H1 (cell line): ENCODE data around the gene ARHGAP15. TPM values are rescaled to one million over a fixed set of nuclear protein-coding genes. Genes with fewer than 3 reads are reported as not detected.
A peak's percentile ranks its signal among the peaks of the same experiment; 100 is the strongest.

Source experiments
- CTCF ChIA-PET: fragments of 300-600 bp; sonication (Branson Sonifier 250); formaldehyde crosslinking; loops from one replicate; lab custom pipeline; 2021; ENCODE audit not compliant: partially characterized antibody; lab: Charles Lee
- POLR2A ChIA-PET: fragments of 300-600 bp; sonication (Branson Sonifier 250); formaldehyde crosslinking; loops from one replicate; lab custom pipeline; 2021; ENCODE audit warnings: inconsistent platforms; ENCODE audit not compliant: partially characterized antibody; lab: Charles Lee
- DNase-seq, 2 experiments: peaks; one replicate each; pipeline versions ENCODE4 v3.0.0 to v3.0.0-alpha.2; 2010 to 2022; ENCODE audit warnings: low spot score in 2 of 2, low read depth in 1 of 2, mixed read lengths in 1 of 2
- FAIRE-seq: peaks from 2 replicates; lab custom pipeline; 2011; peaks lifted over from hg19 to GRCh38; lab: Jason Lieb, UNC
- H2AFZ ChIP-seq: 2 replicates; pipeline ENCODE4 v1.8.1; 2012; ENCODE audit warnings: low read length, inconsistent platforms
- H2AK5ac ChIP-seq: 2 replicates; pipeline ENCODE4 v1.6.1; 2013; ENCODE audit warnings: low read depth, low read length
- H2BK120ac ChIP-seq: replicated peaks from 2 replicates; pipeline ENCODE3; 2013; ENCODE audit warnings: low read depth, low read length, inconsistent platforms
- H2BK12ac ChIP-seq: 2 replicates; pipeline ENCODE4 v1.6.1; 2013; ENCODE audit warnings: low read depth, low read length
- H2BK15ac ChIP-seq: 2 replicates; pipeline ENCODE4 v1.6.1; 2013; ENCODE audit warnings: low read length
- H2BK20ac ChIP-seq: 2 replicates; pipeline ENCODE4 v1.6.1; 2013; ENCODE audit warnings: low read length
- H2BK5ac ChIP-seq: 2 replicates; pipeline ENCODE4 v1.6.1; 2013; ENCODE audit warnings: low read depth, low read length
- H3K14ac ChIP-seq: 2 replicates; pipeline ENCODE4 v1.6.1; 2013; ENCODE audit warnings: inconsistent platforms; ENCODE audit not compliant: insufficient read length
- H3K18ac ChIP-seq: 2 replicates; pipeline ENCODE4 v1.6.1; 2013; ENCODE audit warnings: low read length; ENCODE audit errors: extremely low read depth
- H3K23ac ChIP-seq: 2 replicates; pipeline ENCODE4 v1.6.1; 2013; ENCODE audit warnings: inconsistent platforms; ENCODE audit not compliant: insufficient read length
- H3K23me2 ChIP-seq: 2 replicates; pipeline ENCODE4 v1.6.1; 2013; ENCODE audit warnings: low read depth, low read length
- H3K27ac ChIP-seq: 2 replicates; pipeline ENCODE4 v1.6.1; 2011; ENCODE audit warnings: low read depth, low read length, inconsistent platforms
- H3K27me3 ChIP-seq, 4 experiments: replicated peaks in 1 of 4; 1 replicate in 1 of 4; 2 replicates in 3 of 4; pipeline versions ENCODE4 v1.6.1 to v1.8.1; 2011 to 2013; ENCODE audit warnings: low read length in 3 of 4, mild to moderate bottlenecking in 3 of 4, inconsistent platforms in 2 of 4, mixed read lengths in 2 of 4, moderate library complexity in 1 of 4; ENCODE audit not compliant: control insufficient read depth in 3 of 4, insufficient read depth in 3 of 4; ENCODE audit errors: extremely low read depth in 1 of 4
- H3K36me3 ChIP-seq, 4 experiments: 2 replicates each; pipeline versions ENCODE4 v1.6.1 to v1.8.1; 2011 to 2013; ENCODE audit warnings: mild to moderate bottlenecking in 4 of 4, low read length in 3 of 4, moderate library complexity in 2 of 4, control low read depth in 1 of 4, inconsistent platforms in 1 of 4; ENCODE audit not compliant: insufficient read depth in 4 of 4, control insufficient read depth in 2 of 4
- H3K4ac ChIP-seq: replicated peaks from 2 replicates; pipeline ENCODE3; 2013; ENCODE audit warnings: low read length, low read depth, mixed read lengths, inconsistent platforms; ENCODE audit not compliant: insufficient read length
- H3K4me1 ChIP-seq, 4 experiments: replicated peaks in 1 of 4; 1 replicate in 1 of 4; 2 replicates in 3 of 4; pipeline versions ENCODE4 v1.6.1 to v1.8.1; 2011 to 2013; ENCODE audit warnings: low read length in 3 of 4, inconsistent platforms in 2 of 4, mixed read lengths in 1 of 4; ENCODE audit not compliant: insufficient read depth in 4 of 4, control insufficient read depth in 3 of 4
- H3K4me2 ChIP-seq, 2 experiments: 2 replicates each; pipeline versions ENCODE4 v1.6.1 to v1.8.1; 2011 to 2013; ENCODE audit warnings: low read depth in 2 of 2, low read length in 2 of 2, control low read depth in 1 of 2, inconsistent platforms in 1 of 2, mild to moderate bottlenecking in 1 of 2; ENCODE audit not compliant: insufficient read depth in 1 of 2
- H3K4me3 ChIP-seq, 4 experiments: fragments of 200-600, 300-600 bp in 1 of 4; sonication (generic), shearing (Covaris generic), sonication (Bioruptor Twin) in 1 of 4; 2 replicates each; pipeline versions ENCODE4 v1.5.1 to v1.8.1; 2011 to 2016; ENCODE audit warnings: low read length in 4 of 4, low read depth in 3 of 4, control low read depth in 2 of 4, inconsistent platforms in 2 of 4, mild to moderate bottlenecking in 2 of 4, mixed read lengths in 1 of 4, moderate library complexity in 1 of 4; ENCODE audit not compliant: insufficient read depth in 2 of 4; ENCODE audit errors: extremely low read depth in 1 of 4
- H3K56ac ChIP-seq: replicated peaks from 2 replicates; pipeline ENCODE3; 2013; ENCODE audit warnings: low read depth, mild to moderate bottlenecking, mixed read lengths, low read length, inconsistent platforms; ENCODE audit not compliant: insufficient read length
- H3K79me1 ChIP-seq: 2 replicates; pipeline ENCODE4 v1.6.1; 2013; ENCODE audit warnings: low read depth, low read length, control low read depth
- H3K79me2 ChIP-seq, 2 experiments: 2 replicates each; pipeline versions ENCODE4 v1.6.1 to v1.8.1; 2012 to 2013; ENCODE audit warnings: low read length in 2 of 2, mild to moderate bottlenecking in 2 of 2, inconsistent platforms in 1 of 2; ENCODE audit not compliant: insufficient read depth in 2 of 2, control insufficient read depth in 1 of 2
- H3K9ac ChIP-seq, 4 experiments: replicated peaks in 1 of 4; 1 replicate in 1 of 4; 2 replicates in 3 of 4; pipeline versions ENCODE4 v1.6.1 to v1.8.1; 2011 to 2013; ENCODE audit warnings: low read depth in 3 of 4, low read length in 3 of 4, control low read depth in 2 of 4, mild to moderate bottlenecking in 2 of 4, moderate library complexity in 2 of 4, inconsistent platforms in 1 of 4; ENCODE audit errors: extremely low read depth in 1 of 4
- H3K9me3 ChIP-seq, 2 experiments: 2 replicates each; pipeline versions ENCODE4 v1.6.1 to v1.8.1; 2012 to 2013; ENCODE audit warnings: mild to moderate bottlenecking in 2 of 2, moderate library complexity in 2 of 2, control low read depth in 1 of 2, inconsistent platforms in 1 of 2, low read depth in 1 of 2, low read length in 1 of 2, mixed read lengths in 1 of 2; ENCODE audit not compliant: insufficient read depth in 2 of 2
- H4K20me1 ChIP-seq, 2 experiments: replicated peaks in 1 of 2; 2 replicates each; pipeline versions ENCODE3 to v1.8.1; 2011 to 2013; ENCODE audit warnings: inconsistent platforms in 2 of 2, low read length in 2 of 2, mild to moderate bottlenecking in 1 of 2; ENCODE audit not compliant: insufficient read depth in 2 of 2, control insufficient read depth in 1 of 2
- H4K5ac ChIP-seq: 2 replicates; pipeline ENCODE4 v1.6.1; 2013; ENCODE audit warnings: low read length, low read depth, mixed read lengths, inconsistent platforms; ENCODE audit not compliant: insufficient read length
- H4K8ac ChIP-seq: 2 replicates; pipeline ENCODE4 v1.8.0; 2013; ENCODE audit warnings: mild to moderate bottlenecking, moderate library complexity, low read length, inconsistent platforms; ENCODE audit not compliant: insufficient read depth; ENCODE audit errors: extremely low read depth
- H4K91ac ChIP-seq: replicated peaks from 2 replicates; pipeline ENCODE3; 2013; ENCODE audit warnings: low read length, mixed read lengths, inconsistent platforms; ENCODE audit not compliant: insufficient read length
- ATF2 ChIP-seq: IDR thresholded peaks from 2 replicates; pipeline ENCODE4 v1.6.1; 2012; ENCODE audit warnings: low read length, inconsistent platforms
- BACH1 ChIP-seq: IDR thresholded peaks from 2 replicates; pipeline ENCODE4 v1.6.1; 2012; ENCODE audit warnings: low read length, improper control_type of control experiment
- CBX8 ChIP-seq: fragments of 300-800, 300-1000 bp; sonication (generic); IDR thresholded peaks from 2 replicates; pipeline ENCODE4 v1.7.1; 2016; ENCODE audit warnings: low read depth, low read length, borderline replicate concordance
- EP300 ChIP-seq, 2 experiments: IDR thresholded peaks; 1 replicate in 1 of 2; 2 replicates in 1 of 2; pipeline ENCODE4 v1.6.1; 2011 to 2012; ENCODE audit warnings: low read depth in 2 of 2, low read length in 2 of 2, mild to moderate bottlenecking in 2 of 2, borderline replicate concordance in 1 of 2, inconsistent platforms in 1 of 2, moderate library complexity in 1 of 2
- JUN ChIP-seq: IDR thresholded peaks from 2 replicates; pipeline ENCODE4 v1.6.1; 2011; ENCODE audit warnings: low read depth, mild to moderate bottlenecking, improper control_type of control experiment, low read length
- KDM1A ChIP-seq: fragments of 200-600, 300-600 bp; sonication (generic); IDR thresholded peaks from 2 replicates; pipeline ENCODE4 v1.7.1; 2016; ENCODE audit warnings: mild to moderate bottlenecking, low read length, borderline replicate concordance
- RFX5 ChIP-seq: IDR thresholded peaks from 2 replicates; pipeline ENCODE4 v1.6.1; 2011; ENCODE audit warnings: low read depth, low read length, improper control_type of control experiment, borderline replicate concordance
- RNF2 ChIP-seq: fragments of 200-900, 300-1000 bp; sonication (generic); IDR thresholded peaks from 2 replicates; pipeline ENCODE4 v1.7.1; 2016; ENCODE audit warnings: borderline replicate concordance, low read depth, mild to moderate bottlenecking, antibody characterized with exemption, low read length; ENCODE audit not compliant: poor library complexity, severe bottlenecking; ENCODE audit errors: missing control alignments
- SIRT6 ChIP-seq: IDR thresholded peaks from one replicate; pipeline ENCODE4 v1.7.1; 2012; ENCODE audit warnings: low read length, inconsistent platforms
- SRF ChIP-seq: IDR thresholded peaks from 2 replicates; pipeline ENCODE4 v1.6.1; 2011; ENCODE audit warnings: mild to moderate bottlenecking, low read depth, low read length, moderate library complexity
- TAF1 ChIP-seq: IDR thresholded peaks from 2 replicates; pipeline ENCODE4 v1.6.1; 2011; ENCODE audit warnings: mild to moderate bottlenecking, low read depth, low read length
- WGBS, 2 experiments: shearing (Covaris generic) in 1 of 2; methylation state at CpG; one replicate each; pipeline versions ENCODE4 v1.1.6 to v1.1.7; 2013 to 2015; ENCODE audit warnings: low lambda C conversion rate in 2 of 2, mixed read lengths in 2 of 2, inconsistent platforms in 1 of 2, low coverage in 1 of 2, missing lambda C conversion rate in 1 of 2; ENCODE audit not compliant: insufficient replicate concordance in 2 of 2, insufficient coverage in 1 of 2, insufficient read length in 1 of 2; ENCODE audit errors: extremely low coverage in 1 of 2, missing lambda C conversion rate in 1 of 2; 5-methylcytosine and 5-hydroxymethylcytosine counted together
- polyA plus RNA-seq, 7 experiments: library from polyadenylated mRNA; depleted of rRNA in 3 of 7; stranded (reverse) in 5 of 7; unstranded in 2 of 7; fragments of >200 nt in 5 of 7; fragments of 200-250 nt in 2 of 7; gene quantifications; 1 replicate in 5 of 7; 2 replicates in 1 of 7; 4 replicates in 1 of 7; pipeline versions ENCODE4 v1.2.1 to v1.2.3, GENCODE V29; 2011 to 2013; ENCODE audit warnings: missing spikeins in 2 of 7, mixed read lengths in 2 of 7
- total RNA-seq: library from RNA; stranded (reverse); fragmentation: NEBNext Ultra II Directional; extraction: Animal tissue kit (Norgen Biotek cat#: 25700); gene quantifications from 2 replicates; pipeline ENCODE4 v1.2.1, GENCODE V29; 2021

Gene ARHGAP15
- total and polyA plus RNA-seq, 2 of the 8 experiments (the other 6 are each of a cell fraction or from before 2014, with no cell fraction given) = not detected

DNA sequence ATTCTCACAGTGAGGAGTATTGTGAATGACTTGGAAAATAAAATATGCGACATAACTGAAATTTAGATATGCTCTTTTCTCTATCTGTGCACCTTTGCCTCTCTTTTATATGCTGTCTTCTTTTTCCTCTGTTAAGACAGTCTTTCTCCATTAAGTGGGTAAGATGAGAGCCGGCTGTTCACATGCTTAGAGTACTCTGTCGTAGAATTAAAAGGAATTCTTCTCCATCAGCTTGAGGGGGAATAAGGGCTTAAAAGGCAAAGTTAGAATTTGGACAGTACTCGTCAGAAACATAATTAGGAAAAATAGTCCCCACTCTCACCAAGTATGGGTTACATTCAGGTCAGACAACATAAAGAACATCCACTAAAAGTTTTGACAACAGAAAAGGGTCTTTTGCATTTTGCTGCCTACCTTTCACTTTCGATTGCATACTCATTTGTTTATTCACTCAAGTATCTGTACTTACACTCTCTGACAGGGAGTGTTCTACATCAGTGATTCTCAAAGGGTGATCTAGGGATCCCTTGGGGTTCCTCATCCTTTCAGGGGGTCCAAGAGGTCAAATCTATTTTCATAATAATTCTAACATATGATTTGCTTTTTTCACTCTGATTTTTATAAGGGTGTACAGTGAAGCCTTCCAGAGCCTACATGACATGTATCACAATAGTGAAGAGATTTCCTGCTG is 48.0 kb downstream of the ARHGAP15 start:
- H3K9ac ChIP-seq = no peak overlapping the region
- no peaks in the 10 kb centered on the region for H3K23me2 ChIP-seq
- H3K23ac ChIP-seq = no peak overlapping the region
- FAIRE-seq (no peak), DNase-seq (no peak)
- no peak overlapping the region for H4K91ac ChIP-seq
- H3K79me2 ChIP-seq = no peaks in the 10 kb centered on the region
- no peaks in the 10 kb centered on the region for H3K4me1 ChIP-seq
- no peak overlapping the region for H3K14ac ChIP-seq
- no peak overlapping the region for H3K4me3 ChIP-seq
- no peaks in the 10 kb centered on the region for H3K79me1 ChIP-seq
- ChIA-PET POLR2A (no interaction called here), CTCF (interaction anchor here (1.1 kb wide), 2 partner anchors 14 to 83 kb away, joined by 3 to 4 read pairs; no protein-coding TSS in a partner anchor)
- H2BK120ac ChIP-seq = no peak overlapping the region
- H3K4me2 ChIP-seq = no peak overlapping the region
- no peaks in the 10 kb centered on the region for H4K20me1 ChIP-seq
- no peak overlapping the region for H4K5ac ChIP-seq
- 0 out of 4 replicates have a peak, but pooled peaks cover 3 to 4% of the 10 kb centered on the region in 2 experiments for H3K9me3 ChIP-seq
- no peak overlapping the region for H2BK15ac ChIP-seq
- H3K27ac ChIP-seq = no peak overlapping the region
- H2BK5ac ChIP-seq = no peak overlapping the region
- no peak overlapping the region for H3K18ac ChIP-seq
- 92% methylated on average over 5 of the region's 5 CpGs; no CpG with 5 or more reads in 1 of the 2 experiments for WGBS, 2 experiments
- no peak overlapping the region for H2BK20ac ChIP-seq
- 0 out of 2 replicates have a peak overlapping the region, but pooled peaks have one; percentile 7 for H2AFZ ChIP-seq
- H2AK5ac ChIP-seq = no peak overlapping the region
- no peaks in the 10 kb centered on the region for H3K27me3 ChIP-seq
- H3K56ac ChIP-seq = no peak overlapping the region
- no peak overlapping the region for H4K8ac ChIP-seq
- H3K4ac ChIP-seq = no peak overlapping the region
- no peaks in the 10 kb centered on the region for H3K36me3 ChIP-seq
- no peak overlapping the region for H2BK12ac ChIP-seq
- TF ChIP-seq TAF1 (no peak), BACH1 (no peak), EP300 (IDR thresholded peaks at IDR 0.05; ENCODE audit: borderline replicate concordance in 1 of 2, low read depth in 2 of 2, low read length in 2 of 2) (no peak), KDM1A (no peak), JUN (no peak), SRF (no peak), RFX5 (no peak), RNF2 (no peak), SIRT6 (no peak), CBX8 (no peak), ATF2 (no peak)
